Measurements from ENCODE around the gene CAP2. TPM values are rescaled to one million over a fixed set of nuclear protein-coding genes. Genes with fewer than 3 reads are reported as not detected.
"Not testable (repeated sequence)": the region's sequence is repeated elsewhere in the genome, so short reads cannot be mapped to it uniquely, and the experiment has no call there.

The CAP2 gene
- total RNA-seq, 1 experiment from 2014 or later, result 35.9 TPM

GRCh38 chr6:17501982-17502704 is 108.7 kb downstream of the CAP2 start:
- DNase-seq (ENCODE audit: low read depth), result no peak

GRCh38 chr6:17503051-17503450 is 109.7 kb downstream of the CAP2 start:
- DNase-seq (ENCODE audit: low read depth), result no peak

GRCh38 chr6:17504005-17504404 is 110.6 kb downstream of the CAP2 start:
- no peak for DNase-seq (ENCODE audit: low read depth)

- no peak for DNase-seq (ENCODE audit: low read depth)
Observed at GRCh38 chr6:17505062-17505476, 111.7 kb downstream of the CAP2 start.

- DNase-seq (ENCODE audit: low read depth), result peak; percentile 21
Observed at GRCh38 chr6:17505767-17506280, 112.4 kb downstream of the CAP2 start.

- no peak for DNase-seq (ENCODE audit: low read depth)
Observed at GRCh38 chr6:17506531-17506930, 113.1 kb downstream of the CAP2 start.

GRCh38 chr6:17506962-17507361 is 113.6 kb downstream of the CAP2 start:
- DNase-seq (ENCODE audit: low read depth), result no peak

GRCh38 chr6:17511084-17511483 is 117.7 kb downstream of the CAP2 start:
- no peak for DNase-seq (ENCODE audit: low read depth)

- DNase-seq (ENCODE audit: low read depth), result no peak
Observed at GRCh38 chr6:17511580-17511979, 118.2 kb downstream of the CAP2 start.

GRCh38 chr6:17519120-17519519 is 125.7 kb downstream of the CAP2 start:
- no peak for DNase-seq (ENCODE audit: low read depth)

- DNase-seq (ENCODE audit: low read depth), result no peak
Observed at GRCh38 chr6:17525637-17526036, 132.2 kb downstream of the CAP2 start.

- peak; percentile 11 for DNase-seq (ENCODE audit: low read depth)
Observed at GRCh38 chr6:17527076-17527475, 133.7 kb downstream of the CAP2 start.

GRCh38 chr6:17530321-17530835 is 137.0 kb downstream of the CAP2 start:
- DNase-seq (ENCODE audit: low read depth), result no peak

- DNase-seq (ENCODE audit: low read depth), result no peak
Observed at GRCh38 chr6:17536586-17536985, 143.2 kb downstream of the CAP2 start.

GRCh38 chr6:17542243-17542642 is 148.8 kb downstream of the CAP2 start:
- DNase-seq (ENCODE audit: low read depth), result no peak

GRCh38 chr6:17545681-17546080 is 152.3 kb downstream of the CAP2 start:
- DNase-seq (ENCODE audit: low read depth), result not testable (repeated sequence)

GRCh38 chr6:17551383-17551958 is 158.1 kb downstream of the CAP2 start:
- no peak for DNase-seq (ENCODE audit: low read depth)

GRCh38 chr6:17552861-17553260 is 159.5 kb downstream of the CAP2 start:
- DNase-seq (ENCODE audit: low read depth), result no peak

GRCh38 chr6:17556014-17556413 is 162.6 kb downstream of the CAP2 start:
- DNase-seq (ENCODE audit: low read depth), result no peak

- no peak for DNase-seq (ENCODE audit: low read depth)
Observed at GRCh38 chr6:17562636-17563035, 169.2 kb downstream of the CAP2 start.

- no peak for DNase-seq (ENCODE audit: low read depth)
Observed at GRCh38 chr6:17565399-17565798, 172.0 kb downstream of the CAP2 start.

- peak; percentile 50 for DNase-seq (ENCODE audit: low read depth)
Observed at GRCh38 chr6:17574866-17575560, 181.6 kb downstream of the CAP2 start.

GRCh38 chr6:17577059-17577458 is 183.7 kb downstream of the CAP2 start:
- DNase-seq (ENCODE audit: low read depth), result no peak
